HG03520 (cell line): ENCODE measurements around the gene WASF3.
A peak's percentile ranks its signal among the peaks of the same experiment; 100 is the strongest.

Experiments
- ATAC-seq: cut with Tn5 transposase; IDR thresholded peaks from one replicate; pipeline ENCODE4 v1.9.1; 2021; ENCODE audit warnings: mild to moderate bottlenecking, moderate library complexity; ENCODE audit not compliant: unreplicated experiment

Gene WASF3

GRCh38 chr13:26557393-26558073 is at the start of gene WASF3:
Gene WASF3 (plus strand): TSS chr13:26557683. CDS start chr13:26642271, 84,588 bp downstream.
- peak; percentile 82 for ATAC-seq

- ATAC-seq: no peak
Observed at GRCh38 chr13:26508885-26509284, 48.6 kb upstream of the WASF3 start.

GRCh38 chr13:26509491-26509890 is 48.0 kb upstream of the WASF3 start:
- no peak for ATAC-seq

- ATAC-seq: no peak
Observed at GRCh38 chr13:26513931-26514330, 43.6 kb upstream of the WASF3 start.

GRCh38 chr13:26515721-26516120 is 41.8 kb upstream of the WASF3 start:
- ATAC-seq: no peak

- no peak for ATAC-seq
Observed at GRCh38 chr13:26517936-26518335, 39.5 kb upstream of the WASF3 start.

- no peak for ATAC-seq
Observed at GRCh38 chr13:26518451-26518959, 39.0 kb upstream of the WASF3 start.

- no peak for ATAC-seq
Observed at GRCh38 chr13:26522571-26522970, 34.9 kb upstream of the WASF3 start.

GRCh38 chr13:26523007-26523406 is 34.5 kb upstream of the WASF3 start:
- ATAC-seq: no peak

GRCh38 chr13:26525528-26525927 is 32.0 kb upstream of the WASF3 start:
- ATAC-seq: no peak

- ATAC-seq: no peak
Observed at GRCh38 chr13:26526702-26527216, 30.7 kb upstream of the WASF3 start.

- ATAC-seq: no peak
Observed at GRCh38 chr13:26528527-26528926, 29.0 kb upstream of the WASF3 start.

- ATAC-seq: no peak
Observed at GRCh38 chr13:26529441-26529840, 28.0 kb upstream of the WASF3 start.

GRCh38 chr13:26531742-26532141 is 25.7 kb upstream of the WASF3 start:
- ATAC-seq: no peak

- no peak for ATAC-seq
Observed at GRCh38 chr13:26534036-26534726, 23.3 kb upstream of the WASF3 start.

GRCh38 chr13:26538363-26539317 is 18.8 kb upstream of the WASF3 start:
- no peak for ATAC-seq

- ATAC-seq: no peak
Observed at GRCh38 chr13:26539738-26540292, 17.7 kb upstream of the WASF3 start.

- no peak for ATAC-seq
Observed at GRCh38 chr13:26540334-26540733, 17.1 kb upstream of the WASF3 start.

GRCh38 chr13:26541041-26541440 is 16.4 kb upstream of the WASF3 start:
- no peak for ATAC-seq

GRCh38 chr13:26541678-26542568 is 15.6 kb upstream of the WASF3 start:
- no peak for ATAC-seq
